Measurements from ENCODE around the gene ABLIM1.

The ABLIM1 gene

GRCh38 chr10:114526126-114526503, 132.0 kb downstream of the ABLIM1 start:
- DNase-seq (ENCODE audit: low spot score), result no peak

GRCh38 chr10:114525368-114525949, 132.6 kb downstream of the ABLIM1 start:
- no peak for DNase-seq (ENCODE audit: low spot score)
- no peak for TF ChIP-seq CTCF (IDR thresholded peaks at IDR 0.05; ENCODE audit: extremely low read depth, missing control alignments)

More at GRCh38 chr10:114526126-114526503, 132.0 kb downstream of the ABLIM1 start:
- no peak for TF ChIP-seq CTCF (IDR thresholded peaks at IDR 0.05; ENCODE audit: extremely low read depth, missing control alignments)

- no peak for DNase-seq (ENCODE audit: low spot score)
- TF ChIP-seq CTCF (IDR thresholded peaks at IDR 0.05; ENCODE audit: extremely low read depth, missing control alignments), result no peak
Observed at GRCh38 chr10:114523876-114524275, 134.2 kb downstream of the ABLIM1 start.

- no peak for DNase-seq (ENCODE audit: low spot score)
- no peak for TF ChIP-seq CTCF (IDR thresholded peaks at IDR 0.05; ENCODE audit: extremely low read depth, missing control alignments)
Observed at GRCh38 chr10:114521255-114521654, 136.8 kb downstream of the ABLIM1 start.

GRCh38 chr10:114520453-114520852, 137.6 kb downstream of the ABLIM1 start:
- TF ChIP-seq CTCF (IDR thresholded peaks at IDR 0.05; ENCODE audit: extremely low read depth, missing control alignments), result no peak
- no peak for DNase-seq (ENCODE audit: low spot score)

- DNase-seq (ENCODE audit: low spot score), result no peak
- TF ChIP-seq CTCF (IDR thresholded peaks at IDR 0.05; ENCODE audit: extremely low read depth, missing control alignments), result no peak
Observed at GRCh38 chr10:114519756-114520293, 138.2 kb downstream of the ABLIM1 start.

GRCh38 chr10:114519306-114519669, 138.8 kb downstream of the ABLIM1 start:
- TF ChIP-seq CTCF (IDR thresholded peaks at IDR 0.05; ENCODE audit: extremely low read depth, missing control alignments), result no peak
- DNase-seq (ENCODE audit: low spot score), result no peak
